ENCODE measurements around the gene RERE.
"Not testable (repeated sequence)": the region's sequence is repeated elsewhere in the genome, so short reads cannot be mapped to it uniquely, and the experiment has no call there.

Gene RERE

GRCh38 chr1:8752921-8753713 lies 64.3 kb downstream of the RERE start:
- DNase-seq (ENCODE audit: low read depth in 2 of 2), result no peak

GRCh38 chr1:8752411-8752810 lies 65.0 kb downstream of the RERE start:
- no peak for DNase-seq (ENCODE audit: low read depth in 2 of 2)

- DNase-seq (ENCODE audit: low read depth in 2 of 2), result no peak
Measured at GRCh38 chr1:8751984-8752383, 65.5 kb downstream of the RERE start.

- DNase-seq (ENCODE audit: low read depth in 2 of 2), result no peak
Measured at GRCh38 chr1:8747879-8748825, 69.3 kb downstream of the RERE start.

- DNase-seq (ENCODE audit: low read depth in 2 of 2), result no peak
Measured at GRCh38 chr1:8746554-8746953, 70.9 kb downstream of the RERE start.

DNA sequence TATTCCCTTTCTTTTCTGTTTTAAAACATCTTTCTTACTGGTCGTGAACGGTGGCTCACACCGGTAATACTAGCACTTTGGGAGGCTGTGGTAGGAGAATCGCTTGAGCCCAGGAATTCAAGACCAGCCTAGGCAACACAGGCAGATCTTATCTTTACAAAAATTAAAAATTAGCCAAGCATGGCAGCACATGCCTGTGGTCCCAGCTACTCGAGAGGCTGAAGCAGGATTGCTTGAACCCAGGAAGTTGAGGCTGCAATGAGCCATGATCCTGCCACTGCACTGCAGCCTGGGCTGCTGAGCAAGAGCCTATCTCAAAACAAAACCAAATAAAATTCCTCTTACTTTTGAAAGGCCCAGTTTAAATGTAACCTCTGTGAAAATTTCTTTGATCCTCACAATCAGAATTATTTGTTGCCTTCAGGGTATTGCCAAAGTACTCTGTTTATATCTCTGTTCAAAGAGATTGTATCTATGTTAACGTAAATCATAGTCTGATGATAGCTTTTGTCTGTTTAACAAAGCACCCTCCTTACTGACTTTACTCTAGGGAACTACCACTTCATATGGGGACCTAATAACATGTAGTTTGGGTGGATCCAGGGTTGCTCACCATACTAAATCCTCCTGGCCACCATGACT lies 71.6 kb downstream of the RERE start:
- DNase-seq (ENCODE audit: low read depth in 2 of 2), result no peak

GRCh38 chr1:8745346-8745745 lies 72.1 kb downstream of the RERE start:
- no peak for DNase-seq (ENCODE audit: low read depth in 2 of 2)

DNA sequence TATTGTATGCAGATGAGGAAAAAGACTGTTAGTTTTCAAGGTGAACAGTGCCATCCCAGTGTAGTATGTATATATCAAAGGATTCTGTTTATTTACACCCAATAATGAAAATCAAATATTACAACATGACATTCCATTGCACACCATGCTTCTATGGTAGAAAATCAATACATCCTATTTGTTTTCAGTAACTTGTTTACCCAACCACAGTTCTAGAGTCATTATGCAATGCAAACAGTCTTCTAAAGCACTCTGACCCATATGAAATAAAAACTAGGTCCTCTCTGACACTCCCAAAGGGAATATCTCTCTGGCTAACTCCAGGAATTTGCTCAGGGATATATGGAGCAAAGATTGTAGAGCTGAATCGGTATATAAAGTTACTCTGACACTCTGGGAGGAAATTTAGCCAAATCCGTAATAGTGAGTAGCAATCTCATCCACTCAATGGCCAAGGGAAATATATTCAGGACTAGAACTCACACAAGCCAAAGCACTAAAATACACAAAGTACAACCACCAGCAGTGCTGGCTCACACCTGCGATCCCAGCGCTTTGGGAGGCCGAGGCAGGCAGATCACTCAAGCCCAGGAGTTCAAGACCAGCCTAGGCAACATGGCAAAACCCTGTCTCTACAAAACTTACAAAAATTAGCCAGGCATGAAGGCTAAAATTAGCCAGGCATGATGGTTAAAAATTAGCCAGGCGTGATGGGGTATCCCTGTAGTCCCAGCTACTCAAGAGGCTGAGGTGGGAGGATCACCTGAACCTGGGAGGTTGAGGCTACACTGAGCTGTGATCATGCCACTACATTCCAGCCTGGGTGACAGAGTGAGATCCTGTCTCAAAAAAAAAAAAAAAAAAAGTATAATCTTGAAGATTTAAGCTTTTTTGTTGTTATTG lies 75.2 kb downstream of the RERE start:
- DNase-seq (ENCODE audit: low read depth in 2 of 2), result no peak

DNA sequence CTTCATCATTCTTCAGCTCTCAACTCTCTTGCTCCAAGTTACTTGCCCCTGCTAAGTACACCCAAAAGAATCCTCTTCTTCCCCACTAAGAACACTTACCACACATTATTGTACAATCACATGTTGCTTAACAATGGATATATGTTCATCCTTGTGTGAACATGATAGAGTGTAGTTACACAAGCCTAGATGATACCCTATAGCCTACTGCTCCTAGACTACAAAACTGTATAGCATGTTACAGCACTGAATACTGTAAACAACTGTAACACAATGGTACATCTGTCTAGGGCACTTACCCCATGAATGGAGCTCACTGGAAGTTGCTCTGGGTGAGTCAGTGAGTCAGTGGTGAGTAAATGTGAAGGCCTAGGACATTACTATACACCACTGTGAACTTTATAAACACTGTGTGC lies 77.4 kb downstream of the RERE start:
- DNase-seq (ENCODE audit: low read depth in 2 of 2), result no peak

DNA sequence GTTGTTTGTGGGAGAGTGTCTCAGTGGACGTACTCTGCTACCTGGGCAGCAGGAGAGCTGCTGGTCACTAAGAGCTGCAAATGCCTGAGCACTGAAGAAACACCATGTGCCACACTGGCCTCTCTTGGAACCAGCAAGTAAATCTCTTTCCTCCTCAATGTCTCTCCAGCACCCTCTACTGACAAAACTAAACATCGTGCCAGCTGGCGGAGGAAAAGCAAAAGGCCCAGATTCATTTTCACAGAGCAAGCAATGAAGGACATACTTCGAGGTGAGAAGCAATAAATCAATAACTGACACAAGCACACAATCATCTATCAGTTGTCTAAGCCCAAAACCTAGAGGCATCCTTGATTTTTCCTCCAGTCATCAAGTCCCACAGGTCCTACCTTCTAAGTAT lies 78.1 kb downstream of the RERE start:
- no peak for DNase-seq (ENCODE audit: low read depth in 2 of 2)

- DNase-seq (ENCODE audit: low read depth in 2 of 2), result no peak
Measured at GRCh38 chr1:8736927-8737326, 80.5 kb downstream of the RERE start.

- no peak for DNase-seq (ENCODE audit: low read depth in 2 of 2)
Measured at GRCh38 chr1:8733484-8733883, 84.0 kb downstream of the RERE start.

DNA sequence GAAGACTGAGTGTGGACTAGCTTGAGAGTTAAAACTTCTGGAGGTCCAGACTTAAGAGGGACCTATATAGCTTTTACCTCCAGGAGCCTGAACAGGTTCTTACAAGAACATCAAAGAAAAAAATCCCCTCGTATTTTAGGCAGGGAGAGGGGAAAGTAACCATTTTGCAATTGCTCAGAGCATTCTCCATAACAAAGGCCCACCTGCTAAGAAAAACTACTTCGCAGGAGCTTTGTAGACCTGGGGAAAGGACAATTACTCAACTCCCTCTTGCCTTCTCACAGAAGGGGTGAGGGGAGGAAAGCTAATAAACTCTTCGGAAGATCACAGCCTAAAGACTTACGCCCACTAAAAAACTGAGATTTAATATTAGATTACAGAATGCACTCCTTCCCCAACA lies 86.3 kb downstream of the RERE start:
- DNase-seq (ENCODE audit: low read depth in 2 of 2), result no peak

GRCh38 chr1:8728464-8728863 lies 89.0 kb downstream of the RERE start:
- DNase-seq (ENCODE audit: low read depth in 2 of 2), result no peak

DNA sequence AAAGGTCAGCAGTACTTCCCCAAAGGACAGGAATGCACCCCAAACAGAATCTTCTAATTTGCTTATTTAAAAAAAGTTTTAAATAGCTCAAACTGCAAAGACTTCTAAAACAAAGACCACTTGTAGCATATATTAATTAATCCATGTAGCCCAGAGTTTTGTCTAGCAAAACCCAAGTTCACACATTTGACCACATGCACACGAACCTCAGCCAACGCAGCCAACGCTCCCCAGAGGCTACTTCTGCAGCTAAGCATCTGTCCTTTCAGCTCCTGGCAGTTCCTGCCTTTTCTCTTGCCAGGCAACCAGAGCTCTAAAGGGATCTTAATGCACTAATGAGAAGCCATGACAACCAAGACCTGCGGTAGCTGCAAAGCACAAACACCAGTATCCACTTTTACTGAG lies 89.6 kb downstream of the RERE start:
- no peak for DNase-seq (ENCODE audit: low read depth in 2 of 2)

- not testable (repeated sequence) for DNase-seq (ENCODE audit: low read depth in 2 of 2)
Measured at GRCh38 chr1:8727316-8727715, 90.1 kb downstream of the RERE start.

DNA sequence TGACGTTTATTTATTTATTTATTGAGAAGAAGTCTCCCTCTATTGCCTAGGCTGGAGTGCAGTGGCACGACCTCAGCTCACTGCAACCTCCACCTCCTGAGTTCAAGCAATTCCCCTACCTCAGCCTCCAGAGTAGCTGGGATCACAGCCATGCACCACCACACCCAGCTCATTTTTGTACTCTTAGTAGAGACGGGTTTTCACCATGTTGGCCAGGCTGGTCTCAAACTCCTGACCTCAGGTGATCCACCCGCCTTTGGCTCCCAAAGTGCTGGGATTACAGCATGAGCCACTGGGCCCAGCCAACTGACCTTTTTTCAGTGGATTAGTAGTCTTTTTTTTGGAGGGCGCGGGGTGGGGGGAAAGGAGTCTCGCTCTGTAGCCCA lies 90.6 kb downstream of the RERE start:
- DNase-seq (ENCODE audit: low read depth in 2 of 2), result not testable (repeated sequence)

GRCh38 chr1:8723010-8723409 lies 94.4 kb downstream of the RERE start:
- DNase-seq (ENCODE audit: low read depth in 2 of 2), result no peak

GRCh38 chr1:8722366-8722765 lies 95.1 kb downstream of the RERE start:
- DNase-seq (ENCODE audit: low read depth in 2 of 2), result no peak

GRCh38 chr1:8721679-8722324 lies 95.6 kb downstream of the RERE start:
- DNase-seq (ENCODE audit: low read depth in 2 of 2), result no peak

DNA sequence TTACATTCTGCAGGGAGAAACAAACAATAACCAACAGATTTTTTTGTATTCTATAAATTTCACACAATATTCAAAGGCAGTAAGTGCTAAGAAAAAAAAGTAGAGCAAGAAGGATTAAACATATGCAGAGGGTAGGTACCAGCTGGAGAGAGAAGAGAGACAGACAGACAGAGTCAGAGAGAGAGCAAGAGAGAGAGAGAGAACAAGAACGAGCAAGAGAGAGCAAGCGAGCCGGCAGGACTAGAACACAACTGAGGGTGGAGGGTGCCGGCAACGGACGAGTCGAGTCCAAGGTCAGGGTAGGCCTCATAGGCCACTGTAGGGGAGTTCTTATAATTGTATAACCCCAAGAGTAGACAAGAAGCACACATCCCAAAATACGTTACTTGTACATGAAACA lies 97.1 kb downstream of the RERE start:
- DNase-seq (ENCODE audit: low read depth in 2 of 2), result no peak
